ENCODE measurements around the gene RARG.

DNA sequence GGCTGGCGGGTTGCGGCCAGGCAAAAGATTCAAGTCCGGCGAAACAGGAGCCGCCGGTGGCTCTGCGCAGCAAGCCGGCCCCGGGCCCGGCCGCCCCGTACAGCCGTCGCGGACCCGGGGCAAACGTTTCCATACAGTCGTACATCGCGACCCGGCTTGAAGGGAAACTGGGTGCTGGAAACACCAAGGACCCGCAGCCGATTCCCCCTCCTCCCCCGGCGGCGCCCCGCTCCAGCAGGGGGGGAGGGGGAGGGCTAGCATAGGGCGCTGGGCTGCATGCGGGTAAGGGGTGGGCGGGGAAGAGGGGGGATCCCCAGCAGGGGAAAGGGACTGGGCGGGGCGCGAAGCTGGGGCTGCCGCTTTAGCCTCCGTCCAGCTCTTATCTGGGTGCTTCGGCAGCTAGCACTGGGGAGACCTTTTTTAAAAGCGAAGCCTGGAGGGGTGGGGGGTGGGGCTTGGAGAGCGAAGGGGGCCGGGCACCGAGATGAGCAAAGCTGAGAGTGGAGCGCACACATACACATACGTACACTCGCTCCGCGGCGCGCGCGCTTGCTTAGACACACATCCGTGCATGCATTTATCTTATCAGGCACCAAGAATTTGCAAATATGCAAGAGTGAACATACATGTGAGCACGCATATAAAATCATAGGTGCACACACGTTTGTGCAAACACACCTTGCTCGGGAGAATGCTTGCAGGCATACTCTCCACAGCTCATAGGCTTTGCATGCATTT lies 11.9 kb downstream of the RARG start:
- TF ChIP-seq, protein P1, sequence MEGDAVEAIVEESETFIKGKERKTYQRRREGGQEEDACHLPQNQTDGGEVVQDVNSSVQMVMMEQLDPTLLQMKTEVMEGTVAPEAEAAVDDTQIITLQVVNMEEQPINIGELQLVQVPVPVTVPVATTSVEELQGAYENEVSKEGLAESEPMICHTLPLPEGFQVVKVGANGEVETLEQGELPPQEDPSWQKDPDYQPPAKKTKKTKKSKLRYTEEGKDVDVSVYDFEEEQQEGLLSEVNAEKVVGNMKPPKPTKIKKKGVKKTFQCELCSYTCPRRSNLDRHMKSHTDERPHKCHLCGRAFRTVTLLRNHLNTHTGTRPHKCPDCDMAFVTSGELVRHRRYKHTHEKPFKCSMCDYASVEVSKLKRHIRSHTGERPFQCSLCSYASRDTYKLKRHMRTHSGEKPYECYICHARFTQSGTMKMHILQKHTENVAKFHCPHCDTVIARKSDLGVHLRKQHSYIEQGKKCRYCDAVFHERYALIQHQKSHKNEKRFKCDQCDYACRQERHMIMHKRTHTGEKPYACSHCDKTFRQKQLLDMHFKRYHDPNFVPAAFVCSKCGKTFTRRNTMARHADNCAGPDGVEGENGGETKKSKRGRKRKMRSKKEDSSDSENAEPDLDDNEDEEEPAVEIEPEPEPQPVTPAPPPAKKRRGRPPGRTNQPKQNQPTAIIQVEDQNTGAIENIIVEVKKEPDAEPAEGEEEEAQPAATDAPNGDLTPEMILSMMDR (optimal IDR thresholded peaks at IDR 0.05 in 1 of 3, IDR thresholded peaks at IDR 0.05 in 1 of 3, conservative IDR thresholded peaks at IDR 0.05 in 1 of 3; ENCODE audit: extremely low read depth in 1 of 3, insufficient read depth in 2 of 3, low read length in 3 of 3): no peak
- no peak for TF ChIP-seq EZH2 (IDR thresholded peaks at IDR 0.05; ENCODE audit: low read length)
